ENCODE results near the gene VAX1.

VAX1 gene

GRCh38 chr10:117160567-117160966 is 22.5 kb upstream of the VAX1 start:
- H3K27ac ChIP-seq (replicated peaks; ENCODE audit: low read length), result no peak overlapping the region
- H2BK5ac ChIP-seq (ENCODE audit: low read length), result no peak overlapping the region
- H4K8ac ChIP-seq (ENCODE audit: low read depth, low read length), result no peak overlapping the region
- H3K79me1 ChIP-seq (ENCODE audit: low read depth, low read length), result no peaks in the 10 kb centered on the region
- H3K4me1 ChIP-seq (ENCODE audit: control insufficient read depth in 2 of 2, insufficient read depth in 1 of 2, low read depth in 1 of 2, low read length in 2 of 2), result peaks cover 0 to 8% of the 10 kb centered on the region in 2 donors
- no peak overlapping the region for H2BK15ac ChIP-seq (ENCODE audit: low read length)
- no peak overlapping the region for H2AFZ ChIP-seq (ENCODE audit: low read length)
- WGBS, 2 donors (ENCODE audit: extremely low coverage in 2 of 2, insufficient read length in 2 of 2, insufficient replicate concordance in 1 of 2), result no CpG with 5 or more reads among the region's 5 CpGs
- no peaks in the 10 kb centered on the region for H3K9me3 ChIP-seq (replicated peaks in 1 of 2; ENCODE audit: control insufficient read depth in 2 of 2, insufficient read depth in 1 of 2, low read depth in 1 of 2, low read length in 2 of 2)
- H2BK120ac ChIP-seq (ENCODE audit: low read depth, low read length), result no peak overlapping the region
- H3K9ac ChIP-seq (ENCODE audit: low read depth, low read length, poor library complexity), result no peak overlapping the region
- DNase-seq (ENCODE audit: low spot score), result no peak
- H2AK5ac ChIP-seq (ENCODE audit: low read depth, low read length), result no peak overlapping the region
- H3K14ac ChIP-seq (ENCODE audit: low read length), result no peak overlapping the region
- no peak overlapping the region for H3K23ac ChIP-seq (ENCODE audit: low read depth, low read length, poor library complexity)
- H3K4ac ChIP-seq (ENCODE audit: low read length), result no peak overlapping the region
- H3K4me3 ChIP-seq (ENCODE audit: low read length in 2 of 2), result no peak overlapping the region
- H3K4me2 ChIP-seq (ENCODE audit: insufficient read depth, low read length, poor library complexity, severe bottlenecking), result no peak overlapping the region
- peaks cover 19 to 94% (median 69%) of the 10 kb centered on the region in 3 experiments for H3K27me3 ChIP-seq (ENCODE audit: control insufficient read depth in 3 of 3, insufficient read depth in 3 of 3, low read depth in 1 of 3, low read length in 3 of 3)
- no peak overlapping the region for H4K91ac ChIP-seq (ENCODE audit: low read depth, low read length, poor library complexity)
- H3K36me3 ChIP-seq (replicated peaks in 1 of 2; ENCODE audit: control insufficient read depth in 2 of 2, insufficient read depth in 2 of 2, low read length in 2 of 2), result no peaks in the 10 kb centered on the region
- H2BK12ac ChIP-seq (ENCODE audit: low read length), result no peak overlapping the region
- H3K18ac ChIP-seq (ENCODE audit: low read length), result no peak overlapping the region

- WGBS, 2 donors (ENCODE audit: extremely low coverage in 2 of 2, insufficient read length in 2 of 2, insufficient replicate concordance in 1 of 2), result no CpG with 5 or more reads among the region's 6 CpGs
- no peak overlapping the region for H2BK120ac ChIP-seq (ENCODE audit: low read depth, low read length)
- no peak overlapping the region for H3K4me3 ChIP-seq (ENCODE audit: low read length in 2 of 2)
Observed at GRCh38 chr10:117159390-117159789, 21.3 kb upstream of the VAX1 start.

DNA sequence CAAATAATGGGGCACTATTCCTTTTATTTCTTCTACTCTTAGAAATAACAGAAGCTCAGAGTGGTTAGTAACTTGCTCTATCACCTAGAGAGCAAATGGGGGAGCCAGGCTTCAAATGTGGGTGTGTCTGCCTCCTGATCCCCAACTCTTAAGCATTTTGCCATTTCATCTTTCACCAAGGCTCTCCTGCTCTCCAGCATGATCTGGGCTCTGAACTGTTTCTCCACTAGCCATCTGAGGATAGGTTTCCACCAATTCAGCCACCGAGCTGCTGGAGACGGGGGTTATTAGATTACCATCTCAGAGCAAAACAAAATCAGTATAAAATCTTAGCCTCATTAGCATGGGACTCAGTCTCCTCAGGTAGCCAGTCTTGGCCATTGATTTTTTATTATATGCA is 20.2 kb upstream of the VAX1 start:
- H2BK120ac ChIP-seq (ENCODE audit: low read depth, low read length), result no peak overlapping the region
- H2AK5ac ChIP-seq (ENCODE audit: low read depth, low read length), result no peak overlapping the region
- no peak overlapping the region for H2BK15ac ChIP-seq (ENCODE audit: low read length)
- no peak overlapping the region for H3K27ac ChIP-seq (replicated peaks; ENCODE audit: low read length)
- H3K79me1 ChIP-seq (ENCODE audit: low read depth, low read length), result no peaks in the 10 kb centered on the region
- H3K36me3 ChIP-seq (replicated peaks in 1 of 2; ENCODE audit: control insufficient read depth in 2 of 2, insufficient read depth in 2 of 2, low read length in 2 of 2), result no peaks in the 10 kb centered on the region
- H3K9ac ChIP-seq (ENCODE audit: low read depth, low read length, poor library complexity), result no peak overlapping the region
- peaks cover 5 to 89% (median 59%) of the 10 kb centered on the region in 3 experiments for H3K27me3 ChIP-seq (ENCODE audit: control insufficient read depth in 3 of 3, insufficient read depth in 3 of 3, low read depth in 1 of 3, low read length in 3 of 3)
- no peaks in the 10 kb centered on the region for H3K9me3 ChIP-seq (replicated peaks in 1 of 2; ENCODE audit: control insufficient read depth in 2 of 2, insufficient read depth in 1 of 2, low read depth in 1 of 2, low read length in 2 of 2)
- H3K4ac ChIP-seq (ENCODE audit: low read length), result no peak overlapping the region
- H4K91ac ChIP-seq (ENCODE audit: low read depth, low read length, poor library complexity), result no peak overlapping the region
- peaks cover 0 to 6% of the 10 kb centered on the region in 2 donors for H3K4me1 ChIP-seq (ENCODE audit: control insufficient read depth in 2 of 2, insufficient read depth in 1 of 2, low read depth in 1 of 2, low read length in 2 of 2)
- H2AFZ ChIP-seq (ENCODE audit: low read length), result no peak overlapping the region
- H4K8ac ChIP-seq (ENCODE audit: low read depth, low read length), result no peak overlapping the region
- H2BK5ac ChIP-seq (ENCODE audit: low read length), result no peak overlapping the region
- H2BK12ac ChIP-seq (ENCODE audit: low read length), result no peak overlapping the region
- no peak overlapping the region for H3K4me2 ChIP-seq (ENCODE audit: insufficient read depth, low read length, poor library complexity, severe bottlenecking)
- H3K23ac ChIP-seq (ENCODE audit: low read depth, low read length, poor library complexity), result no peak overlapping the region
- no peak overlapping the region for H3K14ac ChIP-seq (ENCODE audit: low read length)
- no peak overlapping the region for H3K4me3 ChIP-seq (ENCODE audit: low read length in 2 of 2)
- no peak overlapping the region for H3K18ac ChIP-seq (ENCODE audit: low read length)
- no CpG with 5 or more reads among the region's 2 CpGs for WGBS, 2 donors (ENCODE audit: extremely low coverage in 2 of 2, insufficient read length in 2 of 2, insufficient replicate concordance in 1 of 2)
- DNase-seq (ENCODE audit: low spot score), result no peak

More at GRCh38 chr10:117159390-117159789, 21.3 kb upstream of the VAX1 start:
- DNase-seq (ENCODE audit: low spot score), result no peak
- Histone ChIP-seq H2BK15ac (ENCODE audit: low read length) (no peak overlapping the region), H2BK5ac (ENCODE audit: low read length) (no peak overlapping the region), H3K4me2 (ENCODE audit: insufficient read depth, low read length, poor library complexity, severe bottlenecking) (no peak overlapping the region), H2AFZ (ENCODE audit: low read length) (no peak overlapping the region), H3K27ac (replicated peaks; ENCODE audit: low read length) (no peak overlapping the region), H3K4me1 (ENCODE audit: control insufficient read depth in 2 of 2, insufficient read depth in 1 of 2, low read depth in 1 of 2, low read length in 2 of 2) (peaks cover 0 to 8% of the 10 kb centered on the region in 2 donors), H3K79me1 (ENCODE audit: low read depth, low read length) (no peaks in the 10 kb centered on the region), H2BK12ac (ENCODE audit: low read length) (no peak overlapping the region), H3K9me3 (replicated peaks in 1 of 2; ENCODE audit: control insufficient read depth in 2 of 2, insufficient read depth in 1 of 2, low read depth in 1 of 2, low read length in 2 of 2) (no peaks in the 10 kb centered on the region), H3K9ac (ENCODE audit: low read depth, low read length, poor library complexity) (no peak overlapping the region), H3K27me3 (ENCODE audit: control insufficient read depth in 3 of 3, insufficient read depth in 3 of 3, low read depth in 1 of 3, low read length in 3 of 3) (peaks cover 13 to 94% (median 67%) of the 10 kb centered on the region in 3 experiments), H2AK5ac (ENCODE audit: low read depth, low read length) (no peak overlapping the region), H3K4ac (ENCODE audit: low read length) (no peak overlapping the region), H3K23ac (ENCODE audit: low read depth, low read length, poor library complexity) (no peak overlapping the region), H4K91ac (ENCODE audit: low read depth, low read length, poor library complexity) (no peak overlapping the region), H4K8ac (ENCODE audit: low read depth, low read length) (no peak overlapping the region), H3K36me3 (replicated peaks in 1 of 2; ENCODE audit: control insufficient read depth in 2 of 2, insufficient read depth in 2 of 2, low read length in 2 of 2) (no peaks in the 10 kb centered on the region), H3K14ac (ENCODE audit: low read length) (no peak overlapping the region), H3K18ac (ENCODE audit: low read length) (no peak overlapping the region)

GRCh38 chr10:117152668-117153067 is 14.6 kb upstream of the VAX1 start:
- Histone ChIP-seq H3K4me3 (ENCODE audit: low read length in 2 of 2) (no peak overlapping the region), H2BK5ac (ENCODE audit: low read length) (no peak overlapping the region), H3K9ac (ENCODE audit: low read depth, low read length, poor library complexity) (no peak overlapping the region), H3K4me1 (ENCODE audit: control insufficient read depth in 2 of 2, insufficient read depth in 1 of 2, low read depth in 1 of 2, low read length in 2 of 2) (no peaks in the 10 kb centered on the region), H2AK5ac (ENCODE audit: low read depth, low read length) (no peak overlapping the region), H4K8ac (ENCODE audit: low read depth, low read length) (no peak overlapping the region), H2BK12ac (ENCODE audit: low read length) (no peak overlapping the region), H3K14ac (ENCODE audit: low read length) (no peak overlapping the region), H4K91ac (ENCODE audit: low read depth, low read length, poor library complexity) (no peak overlapping the region), H3K4ac (ENCODE audit: low read length) (no peak overlapping the region), H3K18ac (ENCODE audit: low read length) (no peak overlapping the region), H3K23ac (ENCODE audit: low read depth, low read length, poor library complexity) (no peak overlapping the region), H3K79me1 (ENCODE audit: low read depth, low read length) (no peaks in the 10 kb centered on the region), H3K4me2 (ENCODE audit: insufficient read depth, low read length, poor library complexity, severe bottlenecking) (no peak overlapping the region), H2BK15ac (ENCODE audit: low read length) (no peak overlapping the region), H3K27ac (replicated peaks; ENCODE audit: low read length) (no peak overlapping the region), H2AFZ (ENCODE audit: low read length) (no peak overlapping the region), H3K27me3 (ENCODE audit: control insufficient read depth in 3 of 3, insufficient read depth in 3 of 3, low read depth in 1 of 3, low read length in 3 of 3) (peaks cover 0 to 63% (median 17%) of the 10 kb centered on the region in 3 experiments), H3K9me3 (replicated peaks in 1 of 2; ENCODE audit: control insufficient read depth in 2 of 2, insufficient read depth in 1 of 2, low read depth in 1 of 2, low read length in 2 of 2) (no peaks in the 10 kb centered on the region), H2BK120ac (ENCODE audit: low read depth, low read length) (no peak overlapping the region), H3K36me3 (replicated peaks in 1 of 2; ENCODE audit: control insufficient read depth in 2 of 2, insufficient read depth in 2 of 2, low read length in 2 of 2) (no peaks in the 10 kb centered on the region)
- no peak for DNase-seq (ENCODE audit: low spot score)
- WGBS, 2 donors (ENCODE audit: extremely low coverage in 2 of 2, insufficient read length in 2 of 2, insufficient replicate concordance in 1 of 2), result no CpG with 5 or more reads among the region's 3 CpGs

All from neuronal stem cell (in vitro differentiated cells).